GM12891 (cell line): ENCODE results near the gene SMPD3.
A peak's percentile ranks its signal among the peaks of the same experiment; 100 is the strongest.

ENCODE experiments used
- DNase-seq: peaks from one replicate; pipeline ENCODE4 v3.0.0; 2011; ENCODE audit warnings: low spot score; ENCODE audit not compliant: insufficient read length
- FAIRE-seq: peaks from 2 replicates; lab custom pipeline; 2011; peaks lifted over from hg19 to GRCh38; lab: Jason Lieb, UNC
- PAX5 ChIP-seq: IDR thresholded peaks from 2 replicates; pipeline ENCODE4 v1.6.1; 2011; ENCODE audit warnings: low read length, moderate library complexity, mild to moderate bottlenecking; ENCODE audit not compliant: insufficient read depth, severe bottlenecking
- POLR2A ChIP-seq: IDR thresholded peaks from 2 replicates; pipeline ENCODE4 v1.6.1; 2011; ENCODE audit warnings: low read depth, low read length, control low read depth
- POLR2AphosphoS5 ChIP-seq: IDR thresholded peaks from 2 replicates; pipeline ENCODE4 v1.6.1; 2011; ENCODE audit warnings: low read depth, low read length, control low read depth
- POU2F2 ChIP-seq: IDR thresholded peaks from 2 replicates; pipeline ENCODE4 v1.6.1; 2011; ENCODE audit warnings: low read depth, mild to moderate bottlenecking, control low read depth, low read length, moderate library complexity
- SPI1 ChIP-seq: IDR thresholded peaks from 2 replicates; pipeline ENCODE4 v1.6.1; 2011; ENCODE audit warnings: low read depth, low read length, control low read depth
- TAF1 ChIP-seq: IDR thresholded peaks from 2 replicates; pipeline ENCODE4 v1.6.1; 2011; ENCODE audit warnings: low read depth, low read length, control low read depth

SMPD3 gene

GRCh38 chr16:68360547-68360946 lies 87.8 kb downstream of the SMPD3 start:
- TF ChIP-seq POU2F2 (no peak), TAF1 (no peak), POLR2AphosphoS5 (no peak), POLR2A (no peak), SPI1 (no peak), PAX5 (no peak)
- DNase-seq (no peak), FAIRE-seq (no peak)

DNA sequence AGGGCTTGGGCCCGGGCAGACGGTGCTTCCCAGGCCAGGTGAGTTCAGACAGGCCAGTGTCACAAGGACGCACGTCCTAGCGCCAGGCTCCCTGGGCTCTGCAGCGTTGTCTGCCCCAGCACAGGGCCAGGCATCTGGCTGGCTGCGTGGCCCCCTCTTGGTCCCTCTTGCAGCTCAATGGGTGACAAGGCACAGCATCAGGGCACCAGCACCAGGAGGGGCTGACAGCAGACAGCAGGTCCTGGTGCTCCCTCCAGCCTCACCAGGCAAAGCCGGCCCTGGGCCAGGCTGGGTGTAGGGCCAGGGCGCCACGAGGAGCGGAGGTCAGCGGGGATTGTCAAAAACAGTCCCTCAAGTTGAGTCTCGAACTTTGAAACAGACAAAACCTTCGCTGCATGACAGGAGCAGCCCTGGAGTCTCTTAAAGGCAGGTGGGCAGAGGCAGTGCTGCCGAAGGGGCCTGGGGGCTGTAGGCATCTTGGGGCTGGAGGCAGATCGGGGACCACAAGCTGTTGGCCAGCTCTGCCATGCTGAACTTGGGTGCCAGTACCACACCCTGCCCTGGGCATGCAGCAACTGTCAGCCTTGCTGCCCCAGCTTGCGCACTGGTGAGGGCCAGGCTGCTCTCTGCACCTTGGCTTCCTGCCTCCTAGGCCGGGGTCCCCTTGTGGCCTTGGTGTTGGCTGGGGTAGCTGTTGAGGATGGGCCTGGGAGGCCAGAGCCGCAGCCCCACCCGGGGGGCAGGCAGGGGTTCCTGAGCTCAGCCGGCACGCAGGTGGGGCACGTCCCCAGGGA lies 88.7 kb downstream of the SMPD3 start:
- no peak for DNase-seq
- TF ChIP-seq PAX5 (no peak), POU2F2 (no peak), POLR2A (no peak), SPI1 (no peak), POLR2AphosphoS5 (no peak), TAF1 (no peak)
- FAIRE-seq, result peak; percentile 52

DNA sequence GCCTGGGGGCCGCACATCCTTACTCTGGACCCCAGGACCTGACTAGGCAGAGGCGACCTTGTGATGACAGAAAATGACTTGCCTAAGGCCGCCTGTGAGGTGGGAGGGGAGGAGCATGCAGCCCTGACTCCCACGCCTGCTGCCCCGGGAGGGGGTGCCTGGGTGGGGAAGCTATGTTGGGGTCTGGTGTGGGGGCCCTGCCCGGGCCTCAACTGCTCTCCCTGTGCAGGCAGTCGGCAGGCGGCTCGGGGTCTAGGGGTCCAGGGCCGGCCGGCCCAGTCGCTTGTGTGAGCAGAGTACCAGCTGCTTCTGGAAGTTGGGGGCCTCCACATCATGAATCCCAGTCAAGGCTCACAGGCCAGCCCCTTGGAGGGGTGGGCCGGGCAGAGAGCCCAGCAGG lies 89.4 kb downstream of the SMPD3 start:
- FAIRE-seq, result no peak
- TF ChIP-seq POLR2AphosphoS5 (no peak), POU2F2 (no peak), SPI1 (no peak), PAX5 (no peak), POLR2A (no peak), TAF1 (no peak)
- no peak for DNase-seq

GRCh38 chr16:68357923-68358322 lies 90.4 kb downstream of the SMPD3 start:
- TF ChIP-seq POU2F2 (no peak), SPI1 (no peak)
- DNase-seq (no peak), FAIRE-seq (no peak)

GRCh38 chr16:68357521-68357922 lies 90.8 kb downstream of the SMPD3 start:
- FAIRE-seq (no peak), DNase-seq (no peak)
- TF ChIP-seq POLR2AphosphoS5, result no peak

- FAIRE-seq (peak; percentile 9), DNase-seq (no peak)
- TF ChIP-seq POLR2A (no peak), POLR2AphosphoS5 (no peak), PAX5 (no peak), TAF1 (no peak), POU2F2 (no peak), SPI1 (no peak)
Measured at GRCh38 chr16:68356919-68357286, 91.4 kb downstream of the SMPD3 start.

DNA sequence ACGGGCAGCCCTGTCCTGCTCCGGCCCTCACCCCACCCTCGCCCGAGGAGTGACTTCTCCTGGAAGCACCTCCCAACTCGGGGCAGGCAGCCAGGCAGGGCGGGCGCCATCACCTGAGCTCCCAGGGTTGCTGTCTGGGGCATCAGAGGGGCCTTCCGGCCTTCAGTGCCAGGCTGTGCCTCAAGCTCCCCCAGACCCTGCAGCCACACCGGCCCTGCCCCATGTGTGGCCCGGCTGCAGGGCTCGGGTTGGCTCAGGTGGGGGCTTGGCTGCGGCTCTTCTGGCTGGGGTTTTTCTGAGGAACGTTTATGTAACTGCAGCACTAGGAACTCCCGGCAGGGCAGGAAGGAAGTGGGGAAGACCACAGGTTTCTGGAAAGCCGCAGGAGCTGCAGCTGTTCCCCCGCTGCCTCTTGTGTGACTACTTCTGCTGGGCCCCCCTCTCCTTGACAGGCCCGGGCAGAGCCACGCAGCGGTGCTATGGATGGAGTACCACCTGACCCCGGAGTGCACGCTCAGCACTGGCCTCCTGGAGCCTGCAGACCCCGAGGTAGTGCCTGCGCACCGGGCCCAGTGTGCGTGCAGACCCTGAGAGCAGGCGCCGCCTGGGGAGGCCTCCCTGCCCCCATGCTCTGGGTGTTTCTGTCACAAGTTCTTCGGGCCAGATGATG lies 91.9 kb downstream of the SMPD3 start:
- DNase-seq, result peak; percentile 95
- TF ChIP-seq SPI1 (peak; percentile 79), TAF1 (no peak)
- FAIRE-seq, result no peak

DNA sequence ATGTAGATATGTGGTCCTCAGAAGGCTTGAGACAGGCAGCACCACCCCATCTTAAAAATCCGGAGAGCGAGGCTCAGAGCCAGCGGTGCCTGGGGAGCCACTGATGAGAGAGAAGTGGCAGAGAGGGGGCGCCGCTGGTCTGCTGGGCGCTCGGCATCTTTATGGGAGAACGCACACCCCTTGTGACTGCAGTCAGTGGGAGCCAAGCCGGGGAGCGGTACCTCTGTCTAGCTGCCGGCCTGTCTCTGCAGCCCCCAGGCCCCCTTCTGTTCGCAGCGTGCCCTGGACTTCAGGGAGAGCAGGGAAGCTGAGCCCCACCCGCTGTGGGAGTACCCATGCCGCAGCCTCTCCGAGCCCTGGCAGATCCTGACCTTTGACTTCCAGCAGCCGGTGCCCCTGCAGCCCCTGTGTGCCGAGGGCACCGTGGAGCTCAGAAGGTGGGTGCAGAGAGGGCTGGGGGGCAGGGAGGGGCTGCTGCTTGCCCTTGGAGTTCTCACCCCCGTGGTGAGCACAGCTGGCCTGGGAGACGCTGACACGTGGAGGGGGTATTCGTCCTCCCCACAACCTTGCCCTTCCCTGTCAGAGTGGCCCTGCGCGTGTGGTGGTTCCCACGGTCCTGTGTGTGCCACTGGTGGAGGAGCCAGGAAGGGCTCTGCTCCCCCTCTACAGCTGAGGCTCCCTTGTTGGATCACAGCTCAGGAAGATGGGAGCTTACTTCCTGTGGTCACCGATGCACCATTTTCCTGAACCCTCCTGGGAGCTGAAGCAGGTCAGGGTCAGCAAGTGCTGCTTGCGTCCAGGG lies 92.7 kb downstream of the SMPD3 start:
- FAIRE-seq (peak; percentile 94), DNase-seq (no peak)
- TF ChIP-seq PAX5, result no peak

- no peak for FAIRE-seq
- no peak for DNase-seq
- TF ChIP-seq SPI1 (no peak), PAX5 (no peak), POLR2AphosphoS5 (no peak), POLR2A (no peak), POU2F2 (no peak), TAF1 (no peak)
Measured at GRCh38 chr16:68354816-68355215, 93.5 kb downstream of the SMPD3 start.

DNA sequence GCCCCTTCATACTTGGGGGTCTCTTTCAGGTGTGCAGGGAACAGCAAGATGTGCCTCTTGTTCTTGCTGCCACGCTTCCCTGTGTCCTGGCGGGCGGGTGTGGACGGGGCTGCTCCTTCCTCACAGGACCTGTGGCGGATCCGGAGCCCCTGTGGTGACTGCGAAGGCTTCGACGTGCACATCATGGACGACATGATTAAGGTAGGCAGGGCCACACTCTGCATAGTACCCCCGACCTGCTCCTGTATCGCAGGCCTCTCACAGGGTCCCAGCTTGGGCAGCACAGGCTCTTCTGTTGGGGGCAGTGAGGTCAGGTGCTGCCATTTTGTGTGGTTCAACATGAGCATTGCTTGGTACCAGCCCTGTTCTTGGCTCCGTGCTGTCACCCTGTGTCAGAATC lies 94.9 kb downstream of the SMPD3 start:
- TF ChIP-seq SPI1 (no peak), TAF1 (no peak), POU2F2 (no peak), POLR2AphosphoS5 (no peak), PAX5 (no peak), POLR2A (no peak)
- FAIRE-seq, result no peak
- DNase-seq, result no peak
